Ectodermal cell (in vitro differentiated cells): ENCODE measurements around the gene SERPINA3.

Experiments
- H3K27ac ChIP-seq: 2 replicates; pipeline ENCODE4 v1.7.0; 2013; ENCODE audit warnings: mild to moderate bottlenecking, low read depth, low read length; ENCODE audit not compliant: insufficient read depth, poor library complexity, severe bottlenecking
- H3K27me3 ChIP-seq: 2 replicates; pipeline ENCODE4 v1.7.0; 2013; ENCODE audit warnings: mild to moderate bottlenecking, low read length; ENCODE audit not compliant: insufficient read depth, control insufficient read depth, poor library complexity, severe bottlenecking
- H3K36me3 ChIP-seq: one replicate; pipeline ENCODE4 v1.7.0; 2013; ENCODE audit warnings: low read length; ENCODE audit not compliant: control insufficient read depth, insufficient read depth
- H3K4me1 ChIP-seq: one replicate; pipeline ENCODE4 v1.7.0; 2013; ENCODE audit warnings: low read length; ENCODE audit not compliant: control insufficient read depth, insufficient read depth
- H3K4me3 ChIP-seq: 2 replicates; pipeline ENCODE4 v1.7.0; 2013; ENCODE audit warnings: low read depth, low read length, control low read depth; ENCODE audit not compliant: insufficient read depth
- H3K9me3 ChIP-seq: 2 replicates; pipeline ENCODE4 v1.7.0; 2013; ENCODE audit warnings: mild to moderate bottlenecking, low read length, moderate library complexity; ENCODE audit not compliant: control insufficient read depth
- WGBS, 2 experiments: methylation state at CpG; one replicate each; pipeline ENCODE4 v1.1.7; 2013; ENCODE audit warnings: missing lambda C conversion rate in 2 of 2; 5-methylcytosine and 5-hydroxymethylcytosine counted together

SERPINA3 gene

DNA sequence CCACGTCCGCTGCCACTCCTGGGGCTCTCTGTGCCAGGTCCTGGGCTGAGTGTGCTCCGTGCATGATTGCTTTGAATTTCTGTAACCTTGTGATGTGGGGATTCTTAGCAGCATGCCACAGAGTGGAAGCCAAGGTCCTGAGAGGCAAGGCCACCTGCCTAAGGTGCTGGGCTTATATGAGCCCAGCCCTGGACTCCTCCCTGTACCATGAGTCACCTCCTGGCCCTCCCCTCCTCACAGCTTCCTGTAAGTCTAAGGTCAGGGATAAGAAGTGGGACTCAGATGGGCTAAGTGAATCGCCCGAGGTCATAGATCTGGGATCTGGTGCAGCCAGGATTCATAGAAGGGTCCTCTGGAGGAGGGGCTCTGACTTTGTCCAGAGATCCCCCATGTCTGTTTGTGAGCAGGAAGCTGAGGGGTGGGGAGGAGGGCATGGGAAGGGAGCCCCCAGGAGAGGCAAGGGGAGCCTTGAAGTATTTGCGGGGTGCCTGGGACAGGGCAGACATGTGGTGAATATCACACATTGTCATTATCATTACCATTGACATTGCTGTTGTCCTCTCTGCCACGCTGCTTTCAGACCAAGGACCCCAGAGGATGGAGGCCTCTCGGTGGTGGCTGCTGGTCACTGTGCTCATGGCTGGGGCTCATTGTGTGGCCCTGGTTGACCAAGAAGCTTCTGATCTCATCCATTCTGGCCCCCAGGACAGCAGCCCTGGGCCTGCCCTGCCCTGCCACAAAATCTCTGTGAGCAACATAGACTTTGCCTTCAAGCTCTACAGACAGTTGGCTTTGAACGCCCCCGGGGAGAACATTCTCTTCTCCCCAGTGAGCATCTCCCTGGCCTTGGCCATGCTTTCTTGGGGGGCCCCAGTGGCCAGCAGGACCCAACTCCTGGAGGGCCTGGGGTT, 28.8 kb downstream of the SERPINA3 start:
- Histone ChIP-seq H3K36me3 (no peaks in the 10 kb centered on the region), H3K27ac (no peak overlapping the region), H3K4me1 (no peaks in the 10 kb centered on the region), H3K27me3 (no peaks in the 10 kb centered on the region), H3K4me3 (no peak overlapping the region), H3K9me3 (no peaks in the 10 kb centered on the region)
- WGBS, 2 experiments = 85 to 86% methylated on average over 10 of the region's 10 CpGs

DNA sequence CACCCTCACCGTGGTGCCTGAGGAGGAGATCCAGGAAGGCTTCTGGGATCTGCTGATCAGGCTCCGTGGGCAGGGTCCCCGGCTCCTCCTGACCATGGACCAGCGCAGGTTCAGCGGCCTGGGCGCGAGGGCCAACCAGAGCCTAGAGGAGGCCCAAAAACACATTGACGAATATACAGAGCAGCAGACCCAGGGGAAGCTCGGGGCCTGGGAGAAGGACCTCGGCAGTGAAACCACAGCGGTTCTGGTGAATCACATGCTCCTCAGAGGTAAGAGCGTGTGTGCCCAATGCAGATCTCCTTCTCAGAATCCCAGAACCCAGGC, 29.4 kb downstream of the SERPINA3 start:
- no peaks in the 10 kb centered on the region for H3K4me1 ChIP-seq
- no peaks in the 10 kb centered on the region for H3K36me3 ChIP-seq
- no peaks in the 10 kb centered on the region for H3K9me3 ChIP-seq
- no peak overlapping the region for H3K27ac ChIP-seq
- WGBS, 2 experiments = 96 to 97% methylated on average over 12 of the region's 12 CpGs
- H3K27me3 ChIP-seq = no peaks in the 10 kb centered on the region
- H3K4me3 ChIP-seq = no peak overlapping the region

DNA sequence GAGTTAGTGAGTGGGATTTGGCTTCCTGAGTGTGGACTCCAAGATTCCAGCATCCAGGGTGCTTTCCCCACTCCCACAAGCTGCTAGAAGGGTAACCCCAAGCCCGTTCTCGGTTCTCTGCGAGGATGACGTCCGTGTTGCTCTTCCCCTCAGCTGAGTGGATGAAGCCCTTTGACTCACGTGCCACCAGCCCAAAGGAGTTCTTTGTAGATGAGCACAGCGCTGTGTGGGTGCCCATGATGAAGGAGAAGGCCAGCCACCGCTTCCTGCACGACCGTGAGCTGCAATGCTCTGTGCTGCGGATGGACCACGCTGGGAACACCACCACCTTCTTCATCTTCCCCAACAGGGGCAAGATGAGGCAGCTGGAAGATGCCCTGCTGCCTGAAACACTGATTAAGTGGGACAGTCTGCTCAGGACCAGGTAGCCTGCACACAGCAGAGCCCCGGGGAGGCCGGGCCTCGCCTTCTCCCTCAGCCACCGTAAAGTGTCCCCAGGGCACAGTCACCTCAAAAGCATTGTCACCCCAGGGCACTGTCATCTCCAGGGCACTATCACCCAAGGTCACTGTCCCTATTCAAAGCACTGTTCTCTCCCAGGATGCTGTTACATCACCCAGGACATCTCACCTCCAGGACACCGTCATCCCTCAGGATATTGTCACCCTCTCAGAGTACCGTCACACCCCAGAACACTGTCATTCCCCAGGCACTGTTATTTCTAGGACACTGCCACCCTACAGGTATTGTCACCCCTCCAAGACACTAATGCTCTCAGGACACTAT, 31.3 kb downstream of the SERPINA3 start:
- H3K9me3 ChIP-seq = no peaks in the 10 kb centered on the region
- 92 to 93% methylated on average over 18 of the region's 18 CpGs for WGBS, 2 experiments
- no peaks in the 10 kb centered on the region for H3K4me1 ChIP-seq
- no peak overlapping the region for H3K4me3 ChIP-seq
- no peak overlapping the region for H3K27ac ChIP-seq
- no peaks in the 10 kb centered on the region for H3K27me3 ChIP-seq
- H3K36me3 ChIP-seq = no peaks in the 10 kb centered on the region

DNA sequence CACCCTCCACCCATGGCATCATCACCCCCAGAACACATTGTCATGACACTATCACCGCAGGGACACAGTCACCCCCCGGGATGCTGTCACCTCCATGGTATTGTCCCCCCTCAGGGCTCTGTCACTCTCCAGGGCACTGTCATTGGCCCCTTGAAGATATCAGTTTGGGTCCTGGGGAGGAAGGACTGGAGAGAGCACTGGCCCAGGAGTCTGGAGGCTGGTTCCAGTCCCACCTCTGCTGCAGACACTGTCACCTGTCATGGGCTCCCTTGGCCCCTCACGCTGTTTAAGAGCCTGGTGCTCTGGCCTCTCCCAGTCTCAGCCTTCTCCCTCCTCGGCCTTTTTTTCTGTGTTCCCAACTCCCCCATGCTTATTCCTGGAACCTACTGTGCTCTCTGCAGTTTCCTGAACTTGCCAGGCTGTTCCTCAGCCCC, 31.9 kb downstream of the SERPINA3 start:
- Histone ChIP-seq H3K36me3 (no peaks in the 10 kb centered on the region), H3K27ac (no peak overlapping the region), H3K4me1 (no peaks in the 10 kb centered on the region), H3K27me3 (no peaks in the 10 kb centered on the region), H3K4me3 (no peak overlapping the region), H3K9me3 (no peaks in the 10 kb centered on the region)
- 88 to 89% methylated on average over 4 of the region's 4 CpGs for WGBS, 2 experiments

DNA sequence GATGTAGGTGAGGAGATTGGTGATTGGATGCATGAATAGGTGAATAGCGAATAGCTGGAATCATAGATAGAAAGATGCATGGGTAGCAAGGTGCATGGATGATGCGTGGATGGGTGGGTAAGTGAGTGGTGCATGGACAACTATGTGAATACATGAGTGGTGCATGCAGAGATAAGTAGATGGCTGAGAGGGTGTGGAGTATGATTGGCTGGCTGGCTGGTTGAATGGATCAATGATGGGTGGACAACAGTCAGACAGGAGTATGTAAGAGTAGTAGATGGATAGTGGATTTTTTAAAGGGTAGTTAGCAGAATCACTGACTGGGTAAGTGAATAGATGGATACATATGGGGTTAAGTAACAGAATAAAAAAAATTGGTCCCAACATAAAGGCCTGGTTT, 33.9 kb downstream of the SERPINA3 start:
- H3K9me3 ChIP-seq = no peaks in the 10 kb centered on the region
- no peak overlapping the region for H3K4me3 ChIP-seq
- no peaks in the 10 kb centered on the region for H3K36me3 ChIP-seq
- 92 to 93% methylated on average over 2 of the region's 2 CpGs for WGBS, 2 experiments
- no peaks in the 10 kb centered on the region for H3K27me3 ChIP-seq
- no peaks in the 10 kb centered on the region for H3K4me1 ChIP-seq
- H3K27ac ChIP-seq = no peak overlapping the region

DNA sequence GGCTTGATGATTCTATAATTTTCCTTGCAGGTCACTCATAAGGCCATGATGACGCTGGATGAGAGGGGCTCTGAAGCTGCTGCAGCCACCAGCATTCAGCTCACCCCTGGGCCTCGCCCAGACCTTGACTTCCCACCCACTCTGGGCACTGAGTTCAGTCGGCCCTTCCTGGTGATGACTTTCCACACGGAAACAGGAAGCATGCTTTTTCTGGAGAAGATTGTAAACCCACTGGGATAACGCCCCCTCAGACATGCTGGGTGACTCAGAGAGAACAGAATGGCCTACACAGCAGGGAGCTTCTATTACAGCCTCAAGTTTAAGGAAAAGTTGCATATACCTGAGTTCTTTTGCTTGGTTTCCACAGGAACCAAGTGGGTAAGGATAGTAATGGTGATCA, 34.3 kb downstream of the SERPINA3 start:
- Histone ChIP-seq H3K4me1 (no peaks in the 10 kb centered on the region), H3K27ac (no peak overlapping the region), H3K27me3 (no peaks in the 10 kb centered on the region), H3K4me3 (no peak overlapping the region), H3K36me3 (no peaks in the 10 kb centered on the region), H3K9me3 (no peaks in the 10 kb centered on the region)
- WGBS, 2 experiments = 66 to 74% methylated on average over 5 of the region's 5 CpGs

DNA sequence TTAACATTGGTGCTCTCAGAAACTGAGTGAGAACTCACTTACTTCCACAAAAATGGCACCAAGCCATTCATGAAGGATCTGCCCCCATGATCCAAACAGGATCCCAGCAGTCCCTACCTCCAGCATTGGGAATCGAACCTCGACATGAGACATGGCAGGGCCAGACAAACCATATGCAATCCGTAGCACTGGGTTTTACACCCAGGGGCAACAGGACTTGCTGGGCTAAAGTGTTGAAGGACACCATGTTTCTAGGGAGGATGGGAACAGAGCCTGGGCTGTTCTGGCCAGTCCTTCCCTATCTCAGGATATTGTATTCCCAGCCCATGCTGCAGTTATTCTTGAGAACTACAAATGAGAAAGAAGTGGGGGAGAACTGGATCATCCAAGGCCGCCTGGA, 36.6 kb downstream of the SERPINA3 start:
- H3K36me3 ChIP-seq = no peaks in the 10 kb centered on the region
- WGBS, 2 experiments = 87% methylated on average over 4 of the region's 4 CpGs
- no peaks in the 10 kb centered on the region for H3K9me3 ChIP-seq
- H3K4me3 ChIP-seq = no peak overlapping the region
- H3K27ac ChIP-seq = no peak overlapping the region
- no peaks in the 10 kb centered on the region for H3K27me3 ChIP-seq
- no peaks in the 10 kb centered on the region for H3K4me1 ChIP-seq

DNA sequence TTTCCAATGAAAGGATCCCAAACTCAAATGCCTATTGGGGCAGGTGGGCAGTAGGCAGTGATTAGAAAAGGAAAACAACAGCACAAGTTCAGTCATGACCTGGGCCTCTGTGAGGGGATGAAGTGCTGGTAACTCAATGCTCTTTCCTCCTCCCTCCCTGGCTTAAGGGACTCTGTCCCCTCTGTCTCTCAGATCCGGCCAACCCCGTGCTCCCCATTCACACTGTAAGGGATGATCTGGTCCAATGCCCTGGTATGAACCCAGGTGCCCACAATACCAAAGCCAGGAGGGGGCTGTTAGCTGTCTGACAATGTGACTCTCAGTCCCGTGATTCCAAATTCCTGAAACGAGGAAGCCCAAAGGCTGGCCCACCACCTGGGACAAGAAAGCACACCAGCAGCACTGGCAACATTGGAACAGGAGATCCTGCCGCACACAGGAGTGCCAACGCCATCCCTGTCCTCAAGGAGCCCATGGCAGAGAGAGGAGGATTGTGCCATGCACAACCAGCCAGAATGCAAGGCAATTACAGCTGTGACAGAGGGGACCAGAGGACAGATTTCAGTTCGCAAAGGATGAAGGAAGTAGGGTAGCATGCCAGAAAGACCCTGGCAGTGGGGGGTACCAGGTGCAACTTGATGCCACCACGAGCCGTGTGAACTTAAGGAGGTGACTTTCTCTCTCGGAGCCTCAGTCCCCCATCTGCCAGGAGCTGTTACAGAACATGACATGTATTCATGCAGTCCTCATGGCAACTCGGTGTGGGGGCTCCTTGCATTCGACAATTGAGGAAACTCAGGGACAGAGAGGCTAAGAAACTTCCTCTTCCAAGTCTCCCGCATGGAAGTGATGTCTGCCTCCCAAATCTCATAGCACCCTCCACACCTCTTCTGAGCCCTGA, 37.6 kb downstream of the SERPINA3 start:
- H3K4me3 ChIP-seq = no peak overlapping the region
- no peak overlapping the region for H3K27ac ChIP-seq
- 89 to 90% methylated on average over 13 of the region's 13 CpGs for WGBS, 2 experiments
- no peaks in the 10 kb centered on the region for H3K36me3 ChIP-seq
- no peaks in the 10 kb centered on the region for H3K9me3 ChIP-seq
- H3K4me1 ChIP-seq = no peaks in the 10 kb centered on the region
- no peaks in the 10 kb centered on the region for H3K27me3 ChIP-seq

DNA sequence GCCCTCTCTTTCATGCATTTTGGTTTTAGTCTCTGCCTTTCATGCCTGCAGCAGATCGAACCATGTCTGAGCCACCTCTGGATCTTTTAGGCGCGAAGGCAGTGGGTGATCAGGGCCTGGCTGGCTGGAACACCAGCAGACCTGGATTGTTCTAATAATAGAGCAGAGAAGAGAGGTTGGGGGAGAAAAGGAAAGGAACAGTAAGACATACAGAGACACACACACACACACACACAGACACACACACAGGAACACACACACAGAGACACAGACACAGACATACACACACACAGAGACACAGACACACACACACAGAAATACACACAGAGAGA, 38.2 kb downstream of the SERPINA3 start:
- no peaks in the 10 kb centered on the region for H3K27me3 ChIP-seq
- no peaks in the 10 kb centered on the region for H3K4me1 ChIP-seq
- H3K36me3 ChIP-seq = no peaks in the 10 kb centered on the region
- 95 to 96% methylated on average over 3 of the region's 3 CpGs for WGBS, 2 experiments
- H3K27ac ChIP-seq = no peak overlapping the region
- no peaks in the 10 kb centered on the region for H3K9me3 ChIP-seq
- H3K4me3 ChIP-seq = no peak overlapping the region
